ENCODE measurements around the gene RILPL2.

DNA sequence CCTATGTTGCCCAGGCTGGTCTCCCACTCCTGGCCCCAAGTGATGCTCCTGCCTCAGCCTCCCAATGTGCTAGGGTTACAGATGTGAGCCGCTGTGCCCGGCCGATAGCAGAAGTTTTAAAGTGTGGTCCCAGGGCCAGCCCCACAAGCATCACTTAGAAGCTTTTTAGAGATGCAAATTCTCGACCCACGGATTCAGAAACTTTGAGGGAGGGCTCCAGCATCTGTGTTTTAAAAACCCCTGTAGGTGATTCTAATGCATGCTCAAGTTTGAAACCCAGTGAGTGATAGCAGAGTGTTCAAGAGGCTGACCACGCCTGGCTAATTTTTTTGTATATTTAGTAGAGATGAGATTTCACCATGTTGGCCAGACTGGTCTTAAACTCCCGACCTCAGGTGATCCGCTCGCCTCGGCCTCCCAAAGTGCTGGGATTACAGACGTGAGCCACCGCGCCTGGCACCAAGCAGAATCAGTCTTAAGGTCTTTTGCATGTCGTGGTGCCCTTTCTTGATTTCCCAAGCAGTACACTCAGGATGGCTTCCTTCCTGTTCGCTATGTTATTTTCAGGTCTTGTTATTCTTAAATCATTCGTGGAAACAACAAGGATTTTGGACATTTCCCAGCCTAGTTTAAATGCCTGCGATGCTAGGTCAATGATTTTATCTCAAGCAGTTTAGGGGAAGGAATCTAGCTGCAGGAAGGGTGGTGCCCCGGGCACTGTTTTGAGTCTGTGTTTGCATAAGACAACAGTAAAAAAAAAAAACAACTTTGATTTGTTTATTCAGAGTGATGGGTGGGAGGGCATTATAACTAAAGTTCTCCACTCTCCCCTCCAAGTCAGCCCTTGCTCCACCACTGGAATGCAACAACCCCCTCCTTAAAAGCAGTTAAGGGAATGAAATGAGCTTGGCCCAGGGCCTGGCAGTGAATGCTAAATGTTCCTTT, 9.2 kb upstream of the RILPL2 start:
- TF ChIP-seq, protein P1, sequence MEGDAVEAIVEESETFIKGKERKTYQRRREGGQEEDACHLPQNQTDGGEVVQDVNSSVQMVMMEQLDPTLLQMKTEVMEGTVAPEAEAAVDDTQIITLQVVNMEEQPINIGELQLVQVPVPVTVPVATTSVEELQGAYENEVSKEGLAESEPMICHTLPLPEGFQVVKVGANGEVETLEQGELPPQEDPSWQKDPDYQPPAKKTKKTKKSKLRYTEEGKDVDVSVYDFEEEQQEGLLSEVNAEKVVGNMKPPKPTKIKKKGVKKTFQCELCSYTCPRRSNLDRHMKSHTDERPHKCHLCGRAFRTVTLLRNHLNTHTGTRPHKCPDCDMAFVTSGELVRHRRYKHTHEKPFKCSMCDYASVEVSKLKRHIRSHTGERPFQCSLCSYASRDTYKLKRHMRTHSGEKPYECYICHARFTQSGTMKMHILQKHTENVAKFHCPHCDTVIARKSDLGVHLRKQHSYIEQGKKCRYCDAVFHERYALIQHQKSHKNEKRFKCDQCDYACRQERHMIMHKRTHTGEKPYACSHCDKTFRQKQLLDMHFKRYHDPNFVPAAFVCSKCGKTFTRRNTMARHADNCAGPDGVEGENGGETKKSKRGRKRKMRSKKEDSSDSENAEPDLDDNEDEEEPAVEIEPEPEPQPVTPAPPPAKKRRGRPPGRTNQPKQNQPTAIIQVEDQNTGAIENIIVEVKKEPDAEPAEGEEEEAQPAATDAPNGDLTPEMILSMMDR (conservative IDR thresholded peaks at IDR 0.05): no peak
- no peak for TF ChIP-seq ZFX (IDR thresholded peaks at IDR 0.05)

All from C4-2B (cell line).